Large intestine (tissue), 3 donors: Measurements from ENCODE around the gene TNC. TPM values are rescaled to one million over a fixed set of nuclear protein-coding genes. Genes with fewer than 3 reads are reported as not detected.

Source experiments
- DNase-seq, 2 donors: peaks; one replicate each; pipeline versions ENCODE4 v3.0.0 to v3.0.0-alpha.2; 2013
- H3K27ac ChIP-seq: one replicate; pipeline ENCODE4 v1.5.1; 2013; ENCODE audit warnings: low read length
- H3K27me3 ChIP-seq: 2 replicates; pipeline ENCODE4 v1.6.1; 2013; ENCODE audit warnings: low read length; ENCODE audit not compliant: control insufficient read depth, insufficient read depth
- H3K36me3 ChIP-seq: 2 replicates; pipeline ENCODE4 v1.6.1; 2013; ENCODE audit warnings: low read length; ENCODE audit not compliant: control insufficient read depth, insufficient read depth
- H3K4me1 ChIP-seq: one replicate; pipeline ENCODE4 v1.6.1; 2013; ENCODE audit warnings: low read length; ENCODE audit not compliant: control insufficient read depth, insufficient read depth
- H3K4me3 ChIP-seq: one replicate; pipeline ENCODE4 v1.5.1; 2013; ENCODE audit warnings: low read length
- H3K9me3 ChIP-seq: one replicate; pipeline ENCODE4 v1.6.1; 2013; ENCODE audit warnings: mild to moderate bottlenecking, low read depth, low read length, moderate library complexity; ENCODE audit not compliant: control insufficient read depth
- WGBS: methylation state at CpG from one replicate; pipeline ENCODE4 v1.1.5; 2013; ENCODE audit warnings: low lambda C conversion rate; ENCODE audit not compliant: insufficient coverage; 5-methylcytosine and 5-hydroxymethylcytosine counted together
- polyA plus RNA-seq: library from polyadenylated mRNA; unstranded; fragments of 120-200 nt; gene quantifications from one replicate; pipeline ENCODE4 v1.2.1, GENCODE V29; 2013

TNC gene
- polyA plus RNA-seq, 1 donor, result 19.9 TPM

- Histone ChIP-seq H3K27me3 (no peaks in the 10 kb centered on the region), H3K4me3 (no peak overlapping the region), H3K36me3 (no peaks in the 10 kb centered on the region), H3K4me1 (peaks cover 11% of the 10 kb centered on the region), H3K9me3 (no peaks in the 10 kb centered on the region), H3K27ac (no peak overlapping the region)
- DNase-seq, result no peak
- 91% methylated on average over 4 of the region's 5 CpGs for WGBS
Observed at GRCh38 chr9:115016344-115016743, 101.6 kb downstream of the TNC start.

GRCh38 chr9:115015018-115015635 is 102.8 kb downstream of the TNC start:
- Histone ChIP-seq H3K36me3 (no peaks in the 10 kb centered on the region), H3K27me3 (no peaks in the 10 kb centered on the region), H3K4me1 (peaks cover 11% of the 10 kb centered on the region), H3K27ac (no peak overlapping the region), H3K4me3 (no peak overlapping the region), H3K9me3 (no peaks in the 10 kb centered on the region)
- WGBS, result no CpG with 5 or more reads among the region's 4 CpGs
- peak; percentile 28 to 30 for DNase-seq

GRCh38 chr9:115014438-115014837 is 103.5 kb downstream of the TNC start:
- WGBS, result 75% methylated on average over 1 of the region's 3 CpGs
- Histone ChIP-seq H3K27ac (no peak overlapping the region), H3K36me3 (no peaks in the 10 kb centered on the region), H3K9me3 (no peaks in the 10 kb centered on the region), H3K4me3 (no peak overlapping the region), H3K4me1 (peaks cover 11% of the 10 kb centered on the region), H3K27me3 (no peaks in the 10 kb centered on the region)
- no peak for DNase-seq

- Histone ChIP-seq H3K9me3 (no peaks in the 10 kb centered on the region), H3K27ac (no peak overlapping the region), H3K36me3 (no peaks in the 10 kb centered on the region), H3K4me1 (peaks cover 8% of the 10 kb centered on the region), H3K27me3 (no peaks in the 10 kb centered on the region), H3K4me3 (no peak overlapping the region)
- DNase-seq, result peak; percentile 45 to 53
- WGBS, result 0% methylated on average over 1 of the region's 3 CpGs
Observed at GRCh38 chr9:115013998-115014397, 104.0 kb downstream of the TNC start.

- H3K36me3 ChIP-seq, result no peaks in the 10 kb centered on the region
- H3K27ac ChIP-seq, result no peak overlapping the region
- no peaks in the 10 kb centered on the region for H3K27me3 ChIP-seq
- 90% methylated on average over 2 of the region's 3 CpGs for WGBS
- no peak for DNase-seq
- H3K4me3 ChIP-seq, result no peak overlapping the region
- no peaks in the 10 kb centered on the region for H3K4me1 ChIP-seq
- H3K9me3 ChIP-seq, result no peaks in the 10 kb centered on the region
Observed at GRCh38 chr9:115012486-115012885, 105.5 kb downstream of the TNC start.

GRCh38 chr9:115010874-115011273 is 107.1 kb downstream of the TNC start:
- no peaks in the 10 kb centered on the region for H3K9me3 ChIP-seq
- no peaks in the 10 kb centered on the region for H3K36me3 ChIP-seq
- H3K27ac ChIP-seq, result no peak overlapping the region
- H3K27me3 ChIP-seq, result no peaks in the 10 kb centered on the region
- WGBS, result no CpG with 5 or more reads among the region's 3 CpGs
- no peak for DNase-seq
- no peak overlapping the region for H3K4me3 ChIP-seq
- no peaks in the 10 kb centered on the region for H3K4me1 ChIP-seq

- H3K27ac ChIP-seq, result no peak overlapping the region
- no CpG with 5 or more reads among the region's 7 CpGs for WGBS
Observed at GRCh38 chr9:115008536-115009270, 109.3 kb downstream of the TNC start.

GRCh38 chr9:115006660-115007059 is 111.3 kb downstream of the TNC start:
- no peaks in the 10 kb centered on the region for H3K36me3 ChIP-seq

More at GRCh38 chr9:115008536-115009270, 109.3 kb downstream of the TNC start:
- Histone ChIP-seq H3K27me3 (no peaks in the 10 kb centered on the region), H3K36me3 (no peaks in the 10 kb centered on the region), H3K4me1 (no peaks in the 10 kb centered on the region), H3K9me3 (no peaks in the 10 kb centered on the region), H3K4me3 (no peak overlapping the region)
- no peak for DNase-seq

GRCh38 chr9:115005322-115005721 is 112.6 kb downstream of the TNC start:
- no peak overlapping the region for H3K4me3 ChIP-seq
- H3K27me3 ChIP-seq, result no peaks in the 10 kb centered on the region
- no peaks in the 10 kb centered on the region for H3K9me3 ChIP-seq
- no peaks in the 10 kb centered on the region for H3K36me3 ChIP-seq
- H3K4me1 ChIP-seq, result no peaks in the 10 kb centered on the region
- no peak overlapping the region for H3K27ac ChIP-seq
- WGBS, result 100% methylated on average over 1 of the region's 4 CpGs
- no peak for DNase-seq

More at GRCh38 chr9:115006660-115007059, 111.3 kb downstream of the TNC start:
- Histone ChIP-seq H3K27ac (no peak overlapping the region), H3K9me3 (no peaks in the 10 kb centered on the region), H3K4me1 (no peaks in the 10 kb centered on the region), H3K4me3 (no peak overlapping the region), H3K27me3 (no peaks in the 10 kb centered on the region)
- no CpG with 5 or more reads among the region's 3 CpGs for WGBS
- no peak for DNase-seq

- DNase-seq, result no peak
- H3K36me3 ChIP-seq, result no peaks in the 10 kb centered on the region
- no peak overlapping the region for H3K27ac ChIP-seq
- WGBS, result no CpG with 5 or more reads among the region's 2 CpGs
- H3K27me3 ChIP-seq, result no peaks in the 10 kb centered on the region
- H3K4me1 ChIP-seq, result no peaks in the 10 kb centered on the region
- H3K4me3 ChIP-seq, result no peak overlapping the region
- no peaks in the 10 kb centered on the region for H3K9me3 ChIP-seq
Observed at GRCh38 chr9:115004545-115004944, 113.4 kb downstream of the TNC start.
